HG03460 (cell line): ENCODE measurements around the gene FDX1.
A peak's percentile ranks its signal among the peaks of the same experiment; 100 is the strongest.
"Not testable (repeated sequence)": the region's sequence is repeated elsewhere in the genome, so short reads cannot be mapped to it uniquely, and the experiment has no call there.

Experiments used
- ATAC-seq: cut with Tn5 transposase; IDR thresholded peaks from one replicate; pipeline ENCODE4 v1.9.1; 2021; ENCODE audit not compliant: unreplicated experiment

FDX1 gene

DNA sequence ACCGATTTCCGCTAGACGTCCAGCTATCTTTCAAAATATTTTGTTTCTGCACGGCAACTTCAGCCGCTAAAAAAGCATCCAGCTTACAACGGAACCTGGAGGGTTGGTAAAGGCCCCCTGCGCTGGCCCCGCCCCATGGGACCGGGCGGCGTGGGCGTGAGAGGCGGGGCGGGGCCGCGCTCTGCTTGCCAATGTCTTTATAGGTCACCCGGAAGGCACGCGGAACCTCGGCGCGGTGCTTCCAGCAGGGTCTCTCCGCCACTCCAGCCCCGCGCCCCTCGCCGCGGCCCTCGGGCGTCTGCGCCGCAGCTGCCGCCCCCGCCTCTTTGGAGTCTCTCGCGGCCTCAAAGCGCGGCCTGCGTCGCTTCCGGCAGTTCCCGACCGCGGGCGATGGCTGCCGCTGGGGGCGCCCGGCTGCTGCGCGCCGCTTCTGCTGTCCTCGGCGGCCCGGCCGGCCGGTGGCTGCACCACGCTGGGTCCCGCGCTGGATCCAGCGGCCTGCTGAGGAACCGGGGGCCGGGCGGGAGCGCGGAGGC is at the start of gene FDX1:
TSS of gene FDX1 (plus strand) at position 218 of the 536 bp plus-strand sequence. CDS start at position 391, 173 bp downstream.
- ATAC-seq = peak; percentile 81

- ATAC-seq = no peak
Measured at GRCh38 chr11:110380836-110381622, 48.7 kb upstream of the FDX1 start.

GRCh38 chr11:110388231-110388630 is 41.5 kb upstream of the FDX1 start:
- not testable (repeated sequence) for ATAC-seq

- no peak for ATAC-seq
Measured at GRCh38 chr11:110389965-110390364, 39.8 kb upstream of the FDX1 start.

- ATAC-seq = no peak
Measured at GRCh38 chr11:110392056-110392455, 37.7 kb upstream of the FDX1 start.

- ATAC-seq = not testable (repeated sequence)
Measured at GRCh38 chr11:110397668-110398286, 32.0 kb upstream of the FDX1 start.

DNA sequence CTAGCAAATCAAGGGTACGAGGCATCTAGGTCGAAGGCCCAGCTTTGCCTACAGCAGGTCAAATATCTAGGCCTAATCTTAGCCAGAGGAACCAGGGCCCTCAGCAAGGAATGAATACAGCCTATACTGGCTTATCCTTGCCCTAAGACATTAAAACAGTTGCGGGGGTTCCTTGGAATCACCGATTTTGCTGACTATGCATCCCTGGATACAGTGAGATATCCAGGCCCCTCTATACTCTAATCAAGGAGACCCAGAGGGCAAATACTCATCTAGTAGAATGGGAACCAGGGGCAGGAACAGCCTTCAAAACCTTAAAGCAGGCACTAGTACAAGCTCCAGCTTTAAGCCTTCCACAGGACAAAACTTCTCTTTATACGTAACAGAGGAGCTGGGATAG is 26.2 kb upstream of the FDX1 start:
- not testable (repeated sequence) for ATAC-seq

DNA sequence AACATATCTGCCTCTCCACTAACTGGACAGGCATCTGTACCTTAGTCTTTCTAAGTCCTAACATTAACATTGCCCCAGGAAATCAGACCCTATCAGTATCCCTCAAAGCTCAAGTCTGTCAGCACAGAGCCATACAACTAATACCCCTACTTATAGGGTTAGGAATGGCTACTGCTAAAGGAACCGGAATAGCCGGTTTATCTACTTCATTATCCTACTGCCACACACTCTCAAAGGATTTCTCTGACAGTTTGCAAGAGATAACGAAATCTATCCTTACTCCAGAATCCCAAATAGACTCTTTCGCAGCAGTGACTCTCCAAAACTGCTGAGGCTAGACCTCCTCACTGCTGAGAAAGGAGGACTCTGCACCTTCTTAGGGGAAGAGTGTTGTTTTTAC is 24.1 kb upstream of the FDX1 start:
- ATAC-seq = not testable (repeated sequence)

DNA sequence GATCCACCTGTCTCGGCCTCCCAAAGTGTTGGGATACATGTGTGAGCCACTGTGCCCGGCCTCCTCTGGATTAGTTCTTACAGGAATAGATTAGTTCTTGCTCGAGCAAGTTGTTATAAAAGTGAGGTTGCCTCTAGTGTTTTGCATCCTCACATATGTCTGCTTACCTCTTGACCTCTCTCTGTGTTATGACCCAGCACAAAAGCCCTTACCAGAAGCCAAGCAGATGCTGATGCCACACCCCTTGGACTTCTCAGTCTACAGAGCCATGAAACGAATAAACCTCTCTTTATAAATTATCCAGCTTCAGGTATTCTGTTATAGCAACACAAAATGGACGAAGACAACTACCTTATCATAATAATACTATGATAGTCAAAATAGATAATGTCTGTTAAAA is 22.4 kb upstream of the FDX1 start:
- no peak for ATAC-seq

- ATAC-seq = no peak
Measured at GRCh38 chr11:110409174-110409573, 20.6 kb upstream of the FDX1 start.

- no peak for ATAC-seq
Measured at GRCh38 chr11:110410651-110411050, 19.1 kb upstream of the FDX1 start.

DNA sequence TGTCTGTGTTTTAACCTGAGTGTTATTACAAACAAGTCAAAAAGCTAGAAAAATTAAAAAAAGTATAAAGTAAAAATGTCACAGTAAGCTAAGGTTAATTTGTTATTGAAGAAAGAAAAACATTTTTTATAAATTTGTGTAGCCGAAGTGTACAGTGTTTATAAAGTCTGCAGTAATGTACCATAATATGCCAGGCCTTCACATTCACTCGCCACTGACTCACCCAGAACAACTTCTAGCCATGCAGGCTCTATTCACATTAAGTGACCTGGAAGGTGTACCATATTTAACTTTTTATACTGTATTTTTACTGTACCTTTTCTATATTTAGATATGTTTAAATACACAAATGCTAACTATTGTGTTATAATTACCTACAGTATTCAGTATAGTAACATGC is 14.7 kb upstream of the FDX1 start:
- ATAC-seq = no peak

GRCh38 chr11:110421658-110422057 is 8.1 kb upstream of the FDX1 start:
- ATAC-seq = not testable (repeated sequence)

GRCh38 chr11:110422306-110422905 is 7.3 kb upstream of the FDX1 start:
- ATAC-seq = no peak

- no peak for ATAC-seq
Measured at GRCh38 chr11:110424775-110425444, 4.8 kb upstream of the FDX1 start.

GRCh38 chr11:110425751-110426545 is 3.8 kb upstream of the FDX1 start:
- ATAC-seq = no peak

GRCh38 chr11:110428040-110428439 is 1.7 kb upstream of the FDX1 start:
- no peak for ATAC-seq

- no peak for ATAC-seq
Measured at GRCh38 chr11:110428956-110429730, 605 bp upstream of the FDX1 start.

DNA sequence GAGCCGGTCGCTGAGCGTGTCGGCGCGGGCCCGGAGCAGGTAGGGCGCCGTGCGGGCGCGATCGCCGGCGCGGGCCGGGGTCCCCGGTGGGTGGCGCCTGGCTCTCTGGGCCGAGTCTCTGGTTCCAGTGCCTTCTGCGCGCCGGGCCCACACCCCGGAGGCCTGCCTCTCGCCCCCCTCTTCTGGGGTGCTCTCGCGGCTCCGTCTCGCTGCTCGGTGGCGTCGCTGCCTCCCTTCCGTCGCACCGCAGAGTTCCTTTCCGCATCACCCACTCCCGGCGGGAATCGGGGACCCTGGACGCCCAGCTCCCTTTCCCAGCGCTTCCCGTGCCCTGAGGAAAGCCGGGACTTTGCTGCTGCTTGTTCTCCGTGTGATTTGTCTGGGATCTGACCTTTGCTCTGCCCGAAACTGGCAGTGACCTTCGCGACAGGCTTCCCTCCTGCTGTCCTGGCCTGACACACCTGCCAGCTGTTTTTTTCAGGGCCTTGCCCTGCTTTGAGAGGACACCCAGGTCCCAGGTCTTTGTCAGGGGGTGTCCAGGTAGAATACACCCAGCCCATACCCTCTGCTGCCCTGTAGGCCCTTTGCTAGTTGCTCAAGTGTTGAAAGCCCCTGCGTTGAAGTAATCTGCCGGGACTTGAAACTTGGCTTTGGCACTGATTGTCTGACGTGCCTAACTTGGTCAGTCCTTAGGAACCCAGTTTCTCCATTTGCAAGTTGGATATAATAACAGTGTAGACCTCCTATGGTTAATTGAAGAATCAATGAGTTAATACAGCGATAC is 711 bp downstream of the FDX1 start:
- ATAC-seq = peak; percentile 30
